Kidney epithelial cell (primary cell): ENCODE results near the gene SLC6A17. TPM values are rescaled to one million over a fixed set of nuclear protein-coding genes. Genes with fewer than 3 reads are reported as not detected.

ENCODE experiments used
- DNase-seq: peaks from one replicate; pipeline ENCODE4 v3.0.0-alpha.2; 2010; ENCODE audit warnings: low read depth
- H3K27me3 ChIP-seq: 2 replicates; pipeline ENCODE4 v1.6.0; 2011; ENCODE audit warnings: low read length; ENCODE audit not compliant: control insufficient read depth, insufficient read depth
- H3K36me3 ChIP-seq: 2 replicates; pipeline ENCODE4 v1.5.1; 2011; ENCODE audit warnings: low read length; ENCODE audit not compliant: control insufficient read depth, insufficient read depth
- H3K4me3 ChIP-seq: 2 replicates; pipeline ENCODE4 v1.5.1; 2011; ENCODE audit warnings: low read depth, mild to moderate bottlenecking, control low read depth, low read length
- total RNA-seq: library from RNA; depleted of rRNA; stranded (reverse); fragments of >200 nt; gene quantifications from 2 replicates; pipeline ENCODE4 v1.2.3, GENCODE V29; 2015
- TF ChIP-seq, protein P1 (sequence below): IDR thresholded peaks from 2 replicates; pipeline ENCODE4 v1.5.1; 2011; ENCODE audit warnings: mild to moderate bottlenecking, moderate library complexity, low read length, control low read depth, inconsistent platforms; ENCODE audit not compliant: insufficient read depth, poor library complexity, severe bottlenecking

SLC6A17 gene
- total RNA-seq, 1 donor from 2014 or later, result 0.42 TPM

DNA sequence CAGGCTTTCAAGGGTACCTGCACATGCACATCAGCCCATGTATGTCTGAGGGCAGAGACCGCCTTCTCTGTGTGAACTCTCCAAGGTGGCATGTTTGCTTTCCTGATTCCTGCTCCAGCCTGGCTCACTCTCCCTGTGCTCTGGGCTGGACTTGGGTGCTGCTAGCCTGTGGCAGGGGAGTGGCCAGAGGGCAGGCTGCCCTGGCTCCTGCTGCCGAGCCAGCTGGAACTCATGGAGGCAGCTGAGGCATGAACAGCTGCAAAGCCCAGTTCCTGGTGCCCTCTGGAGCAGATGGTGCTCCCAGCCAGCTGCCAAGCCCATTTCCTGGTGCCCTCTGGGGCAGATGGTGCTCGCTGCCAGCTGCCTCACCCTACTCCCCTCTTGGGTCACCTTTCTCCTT, 30.5 kb upstream of the SLC6A17 start:
- Histone ChIP-seq H3K27me3 (peaks cover 16% of the 10 kb centered on the region), H3K4me3 (no peak overlapping the region), H3K36me3 (no peaks in the 10 kb centered on the region)
- TF ChIP-seq, protein P1, sequence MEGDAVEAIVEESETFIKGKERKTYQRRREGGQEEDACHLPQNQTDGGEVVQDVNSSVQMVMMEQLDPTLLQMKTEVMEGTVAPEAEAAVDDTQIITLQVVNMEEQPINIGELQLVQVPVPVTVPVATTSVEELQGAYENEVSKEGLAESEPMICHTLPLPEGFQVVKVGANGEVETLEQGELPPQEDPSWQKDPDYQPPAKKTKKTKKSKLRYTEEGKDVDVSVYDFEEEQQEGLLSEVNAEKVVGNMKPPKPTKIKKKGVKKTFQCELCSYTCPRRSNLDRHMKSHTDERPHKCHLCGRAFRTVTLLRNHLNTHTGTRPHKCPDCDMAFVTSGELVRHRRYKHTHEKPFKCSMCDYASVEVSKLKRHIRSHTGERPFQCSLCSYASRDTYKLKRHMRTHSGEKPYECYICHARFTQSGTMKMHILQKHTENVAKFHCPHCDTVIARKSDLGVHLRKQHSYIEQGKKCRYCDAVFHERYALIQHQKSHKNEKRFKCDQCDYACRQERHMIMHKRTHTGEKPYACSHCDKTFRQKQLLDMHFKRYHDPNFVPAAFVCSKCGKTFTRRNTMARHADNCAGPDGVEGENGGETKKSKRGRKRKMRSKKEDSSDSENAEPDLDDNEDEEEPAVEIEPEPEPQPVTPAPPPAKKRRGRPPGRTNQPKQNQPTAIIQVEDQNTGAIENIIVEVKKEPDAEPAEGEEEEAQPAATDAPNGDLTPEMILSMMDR, result no peak
- DNase-seq, result no peak

DNA sequence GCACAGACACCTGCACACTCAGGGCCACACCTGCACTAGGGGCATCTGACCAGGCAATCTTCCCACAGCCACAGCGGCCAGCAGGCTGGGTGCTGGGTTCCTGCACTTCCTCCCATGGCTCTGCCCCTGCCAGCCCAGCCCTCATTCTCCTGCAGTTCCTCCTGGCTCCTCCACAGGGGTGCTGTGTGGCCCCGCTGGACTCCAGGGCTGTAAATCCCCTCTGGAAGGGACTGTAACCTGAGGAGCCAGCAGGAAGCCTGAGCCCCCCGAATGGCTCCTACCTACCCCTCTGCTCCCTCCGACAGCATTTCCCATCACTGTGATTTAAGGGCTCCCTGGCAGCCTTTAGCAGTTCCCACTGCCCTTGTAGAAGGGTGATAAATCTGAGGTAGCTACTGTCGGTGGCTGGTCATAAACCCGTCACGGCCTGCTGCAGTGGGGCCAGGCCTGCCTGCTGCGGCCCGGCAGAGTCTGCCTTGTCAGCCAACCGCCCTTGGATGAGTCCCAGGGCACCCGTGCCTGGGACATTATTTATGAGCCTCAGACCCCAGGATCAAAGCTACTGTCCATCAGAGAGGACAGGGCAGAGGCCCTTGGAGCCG, 29.2 kb upstream of the SLC6A17 start:
- Histone ChIP-seq H3K36me3 (no peaks in the 10 kb centered on the region), H3K4me3 (no peak overlapping the region), H3K27me3 (peaks cover 14% of the 10 kb centered on the region)
- TF ChIP-seq, protein P1, result no peak
- DNase-seq, result no peak

DNA sequence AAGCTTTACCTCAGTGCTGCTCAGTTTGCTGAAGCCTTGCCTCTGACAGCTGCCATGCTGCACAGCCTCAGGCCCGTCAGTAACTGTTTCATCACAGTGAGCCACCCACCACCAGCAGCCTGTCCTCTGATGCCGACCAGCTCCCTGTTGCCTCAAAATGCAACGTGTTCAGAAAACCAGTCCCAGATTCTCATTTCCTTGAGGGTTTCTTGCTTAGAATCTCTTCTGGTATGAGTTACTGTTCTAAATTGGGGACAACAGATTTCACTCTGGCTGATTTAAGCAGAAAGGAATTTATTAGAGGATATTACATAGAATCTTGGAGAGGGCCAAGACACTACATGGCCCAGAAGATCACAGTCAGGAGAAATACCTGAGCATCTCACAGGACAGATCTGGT, 27.1 kb upstream of the SLC6A17 start:
- TF ChIP-seq, protein P1, result no peak
- Histone ChIP-seq H3K36me3 (no peaks in the 10 kb centered on the region), H3K4me3 (no peak overlapping the region), H3K27me3 (peaks cover 12% of the 10 kb centered on the region)
- no peak for DNase-seq

DNA sequence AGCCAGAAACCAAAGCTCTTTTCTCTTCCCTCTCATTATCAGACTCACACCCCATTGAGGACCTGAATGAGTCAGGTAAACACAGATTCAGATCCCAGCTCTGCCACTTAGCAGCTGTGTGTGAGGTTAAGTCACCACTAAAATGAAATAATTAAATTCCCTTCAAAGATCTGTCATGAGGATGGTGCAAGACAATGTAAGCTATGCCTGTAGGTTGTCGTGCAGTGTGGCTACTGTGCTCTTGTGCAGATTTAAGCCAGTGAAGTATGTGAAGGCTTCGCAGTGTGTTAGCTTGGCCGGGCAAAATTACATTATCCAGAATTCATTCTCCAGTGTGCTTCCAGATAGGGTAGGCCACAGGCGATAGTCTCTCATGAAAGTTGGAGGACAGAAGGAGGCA, 24.5 kb upstream of the SLC6A17 start:
- TF ChIP-seq, protein P1, result no peak
- no peak for DNase-seq
- Histone ChIP-seq H3K4me3 (no peak overlapping the region), H3K36me3 (no peaks in the 10 kb centered on the region), H3K27me3 (peaks cover 34% of the 10 kb centered on the region)

DNA sequence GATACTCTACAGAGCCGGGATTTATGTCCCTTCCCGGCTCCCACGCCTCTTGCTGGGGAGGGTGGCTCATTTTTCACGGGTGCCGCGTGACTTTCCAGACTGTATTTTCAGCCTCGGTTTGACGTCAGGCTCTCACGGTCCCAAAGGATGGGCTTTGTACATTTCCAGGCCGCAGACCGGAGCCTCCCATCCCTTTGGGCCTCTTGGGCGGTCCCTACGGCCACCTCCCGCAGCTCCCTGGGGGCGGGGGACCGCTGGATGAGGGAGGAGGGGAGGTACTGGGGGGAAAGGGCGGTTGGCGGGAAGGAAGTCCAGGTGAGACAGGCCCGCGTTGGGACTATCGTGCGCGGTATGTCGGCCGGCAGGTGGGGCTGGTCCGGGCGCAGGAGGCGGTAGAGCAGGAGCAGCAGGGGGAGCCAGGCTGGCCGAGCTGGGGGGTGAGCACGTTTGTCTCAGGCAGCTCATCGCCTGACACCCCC, 20.1 kb upstream of the SLC6A17 start:
- Histone ChIP-seq H3K27me3 (peaks cover 35% of the 10 kb centered on the region), H3K4me3 (no peak overlapping the region), H3K36me3 (no peaks in the 10 kb centered on the region)
- TF ChIP-seq, protein P1, result peak; percentile 32
- DNase-seq, result no peak

DNA sequence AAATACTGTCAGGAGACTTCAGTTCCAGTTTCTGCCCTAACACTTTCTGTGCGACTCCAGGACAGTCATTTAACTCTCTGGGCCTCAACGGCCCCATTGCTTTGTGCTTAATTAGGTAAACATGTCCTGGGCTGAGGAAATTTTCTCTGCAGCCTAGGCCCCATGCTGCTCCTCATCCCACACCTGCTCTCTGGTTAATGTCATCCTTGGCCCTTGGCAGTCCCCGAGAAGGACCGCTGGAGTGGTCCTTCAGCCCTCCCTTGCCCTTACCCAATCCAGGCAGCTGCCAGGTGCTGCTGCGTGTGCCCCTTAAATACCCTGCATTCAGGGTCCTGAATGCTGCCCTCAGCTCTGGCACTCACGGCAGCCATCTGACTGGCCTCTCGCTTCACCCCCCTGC, 19.3 kb upstream of the SLC6A17 start:
- Histone ChIP-seq H3K36me3 (no peaks in the 10 kb centered on the region), H3K4me3 (no peak overlapping the region), H3K27me3 (peaks cover 41% of the 10 kb centered on the region)
- DNase-seq, result no peak
- TF ChIP-seq, protein P1, result no peak
